Trophoblast cell (in vitro differentiated cells and primary cell): ENCODE measurements around the gene ANAPC2.

Experiments used
- DNase-seq, 2 donors: peaks; one replicate each; pipeline ENCODE4 v3.0.0-alpha.2; 2016
- H2AFZ ChIP-seq: 2 replicates; pipeline ENCODE4 v1.6.1; 2013; ENCODE audit warnings: low read length, moderate library complexity, mild to moderate bottlenecking; ENCODE audit not compliant: insufficient read depth, poor library complexity
- H2AK5ac ChIP-seq: 2 replicates; pipeline ENCODE4 v1.6.1; 2013; ENCODE audit warnings: mild to moderate bottlenecking, low read length
- H2BK120ac ChIP-seq: 2 replicates; pipeline ENCODE4 v1.6.1; 2013; ENCODE audit warnings: low read length, mild to moderate bottlenecking, moderate library complexity; ENCODE audit not compliant: insufficient read depth, poor library complexity
- H2BK12ac ChIP-seq: 2 replicates; pipeline ENCODE4 v1.6.1; 2013; ENCODE audit warnings: mild to moderate bottlenecking, low read length, moderate library complexity
- H2BK5ac ChIP-seq: 2 replicates; pipeline ENCODE4 v1.6.1; 2013; ENCODE audit warnings: low read length, low read depth, moderate library complexity, mild to moderate bottlenecking; ENCODE audit not compliant: poor library complexity
- H3K14ac ChIP-seq: 2 replicates; pipeline ENCODE4 v1.6.1; 2013; ENCODE audit warnings: mild to moderate bottlenecking, low read length
- H3K18ac ChIP-seq: 2 replicates; pipeline ENCODE4 v1.6.1; 2013; ENCODE audit warnings: mild to moderate bottlenecking, low read length
- H3K23ac ChIP-seq: 2 replicates; pipeline ENCODE4 v1.6.1; 2013; ENCODE audit warnings: low read length
- H3K27ac ChIP-seq: 2 replicates; pipeline ENCODE4 v1.5.1; 2013; ENCODE audit warnings: low read depth, mild to moderate bottlenecking, inconsistent platforms, low read length, moderate library complexity
- H3K27me3 ChIP-seq: 2 replicates; pipeline ENCODE4 v1.6.1; 2013; ENCODE audit warnings: inconsistent platforms, mild to moderate bottlenecking, low read length, moderate library complexity; ENCODE audit not compliant: insufficient read depth
- H3K36me3 ChIP-seq, 2 experiments: 1 replicate in 1 of 2; 2 replicates in 1 of 2; pipeline ENCODE4 v1.6.1; 2013; ENCODE audit warnings: low read length in 2 of 2, mild to moderate bottlenecking in 2 of 2, moderate library complexity in 1 of 2; ENCODE audit not compliant: insufficient read depth in 2 of 2, control insufficient read depth in 1 of 2
- H3K4ac ChIP-seq: 2 replicates; pipeline ENCODE4 v1.6.1; 2013; ENCODE audit warnings: low read depth, mild to moderate bottlenecking, low read length, moderate library complexity
- H3K4me1 ChIP-seq, 2 experiments: 1 replicate in 1 of 2; 2 replicates in 1 of 2; pipeline ENCODE4 v1.6.1; 2013; ENCODE audit warnings: low read length in 2 of 2, mild to moderate bottlenecking in 2 of 2, moderate library complexity in 1 of 2; ENCODE audit not compliant: insufficient read depth in 2 of 2, control insufficient read depth in 1 of 2
- H3K4me2 ChIP-seq: 2 replicates; pipeline ENCODE4 v1.6.1; 2013; ENCODE audit warnings: inconsistent platforms, mild to moderate bottlenecking, low read length, moderate library complexity
- H3K4me3 ChIP-seq: 2 replicates; pipeline ENCODE4 v1.5.1; 2013; ENCODE audit warnings: mild to moderate bottlenecking, low read depth, low read length, inconsistent platforms
- H3K79me1 ChIP-seq: one replicate; pipeline ENCODE4 v1.6.1; 2013; ENCODE audit warnings: low read length
- H3K79me2 ChIP-seq: 2 replicates; pipeline ENCODE4 v1.6.1; 2013; ENCODE audit warnings: low read length, mild to moderate bottlenecking; ENCODE audit not compliant: control insufficient read depth, insufficient read depth, poor library complexity
- H3K9ac ChIP-seq: 2 replicates; pipeline ENCODE4 v1.6.1; 2013; ENCODE audit warnings: mild to moderate bottlenecking, low read length
- H3K9me3 ChIP-seq: 2 replicates; pipeline ENCODE4 v1.6.1; 2013; ENCODE audit warnings: low read depth, mild to moderate bottlenecking, control low read depth, inconsistent platforms, low read length; ENCODE audit not compliant: insufficient read depth
- H4K12ac ChIP-seq: 2 replicates; pipeline ENCODE4 v1.6.1; 2013; ENCODE audit warnings: low read depth, mild to moderate bottlenecking, low read length, moderate library complexity
- H4K8ac ChIP-seq: 2 replicates; pipeline ENCODE4 v1.6.1; 2013; ENCODE audit warnings: low read depth, mild to moderate bottlenecking, low read length, moderate library complexity
- H4K91ac ChIP-seq: one replicate; pipeline ENCODE4 v1.6.1; 2013; ENCODE audit warnings: low read depth, mild to moderate bottlenecking, low read length, moderate library complexity
- WGBS: extraction: QIAGEN DNeasy Blood & Tissue Kit; methylation state at CpG from one replicate; pipeline ENCODE4 v1.1.7; 2013; ENCODE audit warnings: missing lambda C conversion rate; ENCODE audit not compliant: insufficient read length, insufficient coverage; ENCODE audit errors: extremely low coverage; 5-methylcytosine and 5-hydroxymethylcytosine counted together

ANAPC2 gene

GRCh38 chr9:137178939-137179630 lies 9.3 kb downstream of the ANAPC2 start:
- Histone ChIP-seq H3K4me3 (no peak overlapping the region), H4K12ac (no peak overlapping the region), H3K9me3 (peaks cover 3% of the 10 kb centered on the region), H3K14ac (no peak overlapping the region), H2BK5ac (no peak overlapping the region), H3K23ac (no peak overlapping the region), H3K18ac (no peak overlapping the region), H2BK12ac (no peak overlapping the region), H3K4ac (no peak overlapping the region), H3K79me2 (no peaks in the 10 kb centered on the region), H2AK5ac (no peak overlapping the region), H3K36me3 (peaks cover 50 to 57% of the 10 kb centered on the region in 2 experiments), H4K91ac (no peak overlapping the region), H2BK120ac (no peak overlapping the region), H3K27me3 (no peaks in the 10 kb centered on the region), H3K4me1 (peaks cover 0 to 3% of the 10 kb centered on the region in 2 experiments), H3K27ac (no peak overlapping the region), H3K79me1 (no peaks in the 10 kb centered on the region), H3K9ac (no peak overlapping the region), H2AFZ (no peak overlapping the region), H3K4me2 (no peak overlapping the region), H4K8ac (no peak overlapping the region)
- DNase-seq = no peak
- no CpG with 5 or more reads among the region's 19 CpGs for WGBS

- no peaks in the 10 kb centered on the region for H3K79me2 ChIP-seq
- no peak overlapping the region for H2BK12ac ChIP-seq
- no peaks in the 10 kb centered on the region for H3K27me3 ChIP-seq
- no peak overlapping the region for H4K8ac ChIP-seq
- no peak for DNase-seq
- H3K9ac ChIP-seq = no peak overlapping the region
- H2AFZ ChIP-seq = no peak overlapping the region
- H2AK5ac ChIP-seq = no peak overlapping the region
- WGBS = no CpG with 5 or more reads among the region's 23 CpGs
- peaks cover 3% of the 10 kb centered on the region for H3K9me3 ChIP-seq
- H3K18ac ChIP-seq = no peak overlapping the region
- H4K91ac ChIP-seq = no peak overlapping the region
- no peak overlapping the region for H3K4ac ChIP-seq
- H2BK5ac ChIP-seq = no peak overlapping the region
- H4K12ac ChIP-seq = peak overlapping the region; percentile 7
- no peaks in the 10 kb centered on the region for H3K79me1 ChIP-seq
- H3K14ac ChIP-seq = no peak overlapping the region
- no peak overlapping the region for H3K4me2 ChIP-seq
- peaks cover 42 to 50% of the 10 kb centered on the region in 2 experiments for H3K36me3 ChIP-seq
- H3K4me1 ChIP-seq = peaks cover 0 to 3% of the 10 kb centered on the region in 2 experiments
- H3K27ac ChIP-seq = no peak overlapping the region
- H3K23ac ChIP-seq = no peak overlapping the region
- no peak overlapping the region for H2BK120ac ChIP-seq
- H3K4me3 ChIP-seq = peak overlapping the region; percentile 45
Measured at GRCh38 chr9:137178201-137178938, 10.0 kb downstream of the ANAPC2 start.

DNA sequence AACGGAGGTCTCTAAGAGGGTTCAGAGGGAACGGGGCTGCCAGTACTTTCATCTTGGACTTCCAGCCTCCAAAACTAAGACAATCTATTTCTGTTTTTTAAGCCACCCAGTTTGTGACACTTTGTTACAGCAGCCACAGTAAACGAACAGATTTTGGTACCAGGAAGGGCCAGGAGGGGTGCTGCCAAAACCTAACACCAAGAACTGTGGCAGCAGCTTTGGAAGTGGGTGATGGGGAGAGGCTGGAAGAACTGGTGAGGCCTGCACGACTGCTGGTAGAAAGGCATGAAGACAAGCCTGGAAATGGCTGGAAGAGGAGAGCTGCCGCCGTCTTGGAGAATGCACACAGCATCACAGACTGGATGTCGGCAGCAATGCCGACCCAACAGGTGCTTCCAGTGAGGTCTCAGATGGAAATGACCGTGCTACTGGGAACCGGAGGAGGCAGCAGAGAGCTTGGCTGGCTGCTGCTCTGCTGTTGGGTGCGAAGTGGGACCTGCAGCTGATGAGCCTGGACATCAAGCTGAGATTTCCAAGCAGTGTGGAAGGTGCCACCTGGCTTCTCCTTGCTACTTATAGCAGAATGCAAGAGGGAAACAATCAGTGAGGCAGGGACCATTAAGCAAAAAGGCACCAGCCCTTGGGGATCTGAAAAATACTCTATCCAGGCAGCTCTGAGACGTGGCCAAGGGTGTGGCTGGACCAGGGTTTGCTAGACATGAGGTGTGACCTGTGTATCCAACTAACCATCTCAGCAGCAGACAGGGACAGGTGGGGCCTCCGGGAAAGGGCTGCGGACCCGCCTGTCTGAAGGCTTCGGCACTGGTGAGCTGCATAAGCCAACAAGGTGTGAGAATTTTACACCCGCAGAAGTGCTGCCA lies 11.8 kb downstream of the ANAPC2 start:
- no peak overlapping the region for H3K27ac ChIP-seq
- DNase-seq = peak; percentile 52 to 64
- H3K36me3 ChIP-seq = peaks cover 28 to 34% of the 10 kb centered on the region in 2 experiments
- H3K18ac ChIP-seq = no peak overlapping the region
- H2BK120ac ChIP-seq = no peak overlapping the region
- H4K12ac ChIP-seq = no peak overlapping the region
- no peak overlapping the region for H2AFZ ChIP-seq
- peaks cover 3% of the 10 kb centered on the region for H3K9me3 ChIP-seq
- H3K27me3 ChIP-seq = no peaks in the 10 kb centered on the region
- no peak overlapping the region for H3K4me3 ChIP-seq
- no peak overlapping the region for H4K91ac ChIP-seq
- no peak overlapping the region for H3K14ac ChIP-seq
- no peak overlapping the region for H2BK12ac ChIP-seq
- H4K8ac ChIP-seq = no peak overlapping the region
- H3K79me2 ChIP-seq = no peaks in the 10 kb centered on the region
- H3K4me1 ChIP-seq = peaks cover 0 to 3% of the 10 kb centered on the region in 2 experiments
- H3K23ac ChIP-seq = no peak overlapping the region
- no peak overlapping the region for H3K4me2 ChIP-seq
- H3K79me1 ChIP-seq = no peaks in the 10 kb centered on the region
- no peak overlapping the region for H2BK5ac ChIP-seq
- H2AK5ac ChIP-seq = no peak overlapping the region
- no CpG with 5 or more reads among the region's 17 CpGs for WGBS
- no peak overlapping the region for H3K4ac ChIP-seq
- H3K9ac ChIP-seq = no peak overlapping the region

DNA sequence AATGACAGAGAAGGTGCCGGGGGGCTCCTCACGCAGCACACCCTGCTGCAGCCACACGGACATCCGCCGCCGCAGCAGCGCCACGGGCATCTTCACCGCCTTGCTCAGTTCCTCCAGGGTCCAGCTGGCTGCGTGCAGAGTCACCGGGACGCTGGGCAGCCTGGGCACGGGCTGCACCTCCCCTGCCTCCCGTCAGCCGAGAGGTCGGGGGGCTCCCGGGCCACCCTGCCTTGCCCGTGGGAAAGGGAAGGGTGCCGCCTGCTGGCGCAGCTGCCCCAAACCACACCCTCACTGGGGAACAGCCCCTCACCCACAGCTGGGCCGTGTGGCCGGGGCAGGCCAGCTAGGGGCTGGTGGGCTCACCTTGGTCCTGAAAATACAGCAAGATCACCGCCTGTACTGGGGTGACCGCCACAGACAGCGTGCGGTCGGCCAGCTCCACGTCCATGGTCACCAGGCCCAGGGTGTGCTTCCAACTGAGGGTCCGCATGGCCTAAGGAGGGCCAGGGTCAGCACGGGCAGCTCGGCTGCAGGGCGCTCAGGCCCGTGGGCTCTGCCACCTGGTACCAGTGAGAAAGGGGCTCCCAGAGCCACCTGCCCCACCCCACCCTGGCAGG lies 12.9 kb downstream of the ANAPC2 start:
- H3K23ac ChIP-seq = no peak overlapping the region
- peaks cover 6% of the 10 kb centered on the region for H3K27me3 ChIP-seq
- peaks cover 0 to 3% of the 10 kb centered on the region in 2 experiments for H3K4me1 ChIP-seq
- no peak overlapping the region for H2BK5ac ChIP-seq
- no peak overlapping the region for H3K4ac ChIP-seq
- DNase-seq = no peak
- H4K91ac ChIP-seq = no peak overlapping the region
- no peak overlapping the region for H2AFZ ChIP-seq
- H3K27ac ChIP-seq = no peak overlapping the region
- H4K8ac ChIP-seq = no peak overlapping the region
- H3K79me1 ChIP-seq = no peaks in the 10 kb centered on the region
- no peak overlapping the region for H3K14ac ChIP-seq
- peaks cover 4% of the 10 kb centered on the region for H3K9me3 ChIP-seq
- H2AK5ac ChIP-seq = no peak overlapping the region
- H2BK12ac ChIP-seq = no peak overlapping the region
- no CpG with 5 or more reads among the region's 33 CpGs for WGBS
- H3K79me2 ChIP-seq = no peaks in the 10 kb centered on the region
- no peak overlapping the region for H3K4me3 ChIP-seq
- H2BK120ac ChIP-seq = no peak overlapping the region
- no peak overlapping the region for H4K12ac ChIP-seq
- peaks cover 17 to 23% of the 10 kb centered on the region in 2 experiments for H3K36me3 ChIP-seq
- no peak overlapping the region for H3K9ac ChIP-seq
- H3K18ac ChIP-seq = no peak overlapping the region
- H3K4me2 ChIP-seq = no peak overlapping the region
